ENCODE data around the gene WRAP73. TPM values are rescaled to one million over a fixed set of nuclear protein-coding genes. Genes with fewer than 3 reads are reported as not detected.
A peak's percentile ranks its signal among the peaks of the same experiment; 100 is the strongest.

The WRAP73 gene
- total and polyA plus RNA-seq, 9 of the 15 experiments (the other 6 are each of a cell fraction or from before 2014, with no cell fraction given) = 4.3 to 51.8 (median 30.1) TPM

GRCh38 chr1:3662080-3662671 is 12.3 kb upstream of the WRAP73 start:
- WGBS (ENCODE audit: insufficient coverage, low coverage, missing lambda C conversion rate) = 6% methylated on average over 16 of the region's 16 CpGs
- POLR2A ChIA-PET = interaction anchor here (0.6 to 1.6 kb wide), 4 partner anchors 9 to 155 kb away, joined by 3 to 5 read pairs (median 3); no protein-coding TSS in a partner anchor
- ATAC-seq (no peak), DNase-seq (ENCODE audit: extremely low read depth in 1 of 4, low spot score in 3 of 4) (peak in 1 of 4 experiments; percentile 14), FAIRE-seq (no peak)
- H3K4me3 ChIP-seq = no peak overlapping the region
- no peak overlapping the region for H3K9ac ChIP-seq (ENCODE audit: insufficient read depth in 1 of 2, low read depth in 2 of 2, low read length in 2 of 2)
- TF ChIP-seq KDM5B (IDR thresholded peaks at IDR 0.05; ENCODE audit: insufficient replicate concordance, low read depth, low read length) (no peak), SMC3 (conservative IDR thresholded peaks at IDR 0.05; ENCODE audit: insufficient read depth, low read depth, low read length) (no peak), ZNF76 (CRISPR knock-in tag; IDR thresholded peaks at IDR 0.05; ENCODE audit: borderline replicate concordance) (no peak), E2F6 (IDR thresholded peaks at IDR 0.05; ENCODE audit: borderline replicate concordance in 1 of 2, extremely low read depth in 1 of 2, insufficient read depth in 1 of 2, insufficient read length in 1 of 2, low read depth in 1 of 2, low read length in 1 of 2, poor library complexity in 1 of 2, severe bottlenecking in 1 of 2) (no peak), KAT8 (IDR thresholded peaks at IDR 0.05; ENCODE audit: low read depth) (no peak), HNRNPH1 (optimal IDR thresholded peaks at IDR 0.05; ENCODE audit: low read depth, low read length) (no peak), E2F4 (CRISPR knock-in tag; IDR thresholded peaks at IDR 0.05; ENCODE audit: low read depth) (no peak), NR3C1 (CRISPR knock-in tag; IDR thresholded peaks at IDR 0.05) (no peak), NCOA4 (IDR thresholded peaks at IDR 0.05; ENCODE audit: partially characterized antibody) (no peak), CEBPB (tag; IDR thresholded peaks at IDR 0.05) (no peak), YY1 (IDR thresholded peaks at IDR 0.05; ENCODE audit: borderline replicate concordance in 1 of 3, control insufficient read depth in 1 of 3, extremely low read depth in 1 of 3, insufficient read depth in 3 of 3, insufficient read length in 1 of 3, insufficient replicate concordance in 2 of 3, low read depth in 1 of 3, low read length in 2 of 3) (no peak), ELK1 (CRISPR knock-in tag; IDR thresholded peaks at IDR 0.05) (no peak), SP1 (CRISPR knock-in tag; IDR thresholded peaks at IDR 0.05) (no peak), IRF9 (tag; IDR thresholded peaks at IDR 0.05) (no peak), MED1 (CRISPR knock-in tag; IDR thresholded peaks at IDR 0.05; ENCODE audit: borderline replicate concordance) (no peak)
- H2AFZ ChIP-seq (ENCODE audit: low read depth, low read length) = no peak overlapping the region
- no peaks in the 10 kb centered on the region for H3K9me1 ChIP-seq (ENCODE audit: control insufficient read depth, insufficient read depth, low read length)
- H3K9me3 ChIP-seq (replicated peaks; ENCODE audit: control insufficient read depth, insufficient read depth, low read depth, low read length) = no peaks in the 10 kb centered on the region
- H4K20me1 ChIP-seq (replicated peaks; ENCODE audit: control insufficient read depth, insufficient read depth, low read length) = peaks cover 4% of the 10 kb centered on the region; the same call in 1 of the 2 replicates
- BruUV-seq (replicated peaks) = no TSS peak
- peaks cover 0 to 16% of the 10 kb centered on the region in 2 experiments; a peak in 3 of 5 replicates for H3K4me1 ChIP-seq (replicated peaks in 1 of 2; ENCODE audit: control insufficient read depth in 2 of 2, insufficient read depth in 2 of 2, low read length in 2 of 2)
- intact Hi-C loops (cut with micrococcal nuclease) (no loop called here), in situ Hi-C loops (cut with MboI) (no loop called here)
- no peak overlapping the region for H3K27ac ChIP-seq (ENCODE audit: extremely low read depth, low read depth, low read length)
- H3K36me3 ChIP-seq (ENCODE audit: control insufficient read depth, insufficient read depth, low read length) = no peaks in the 10 kb centered on the region
- H3K4me2 ChIP-seq (ENCODE audit: insufficient read depth, low read length) = no peak overlapping the region
- H3K79me2 ChIP-seq (ENCODE audit: control insufficient read depth, insufficient read depth, low read length) = no peaks in the 10 kb centered on the region
- CTCF ChIA-PET (ENCODE audit: low intra/inter-chr PET ratio) = no interaction called here
- H3K27me3 ChIP-seq (ENCODE audit: control insufficient read depth in 2 of 2, insufficient read depth in 2 of 2, low read length in 2 of 2) = peaks cover 19 to 49% of the 10 kb centered on the region in 2 experiments; a peak in 4 of 5 replicates
